GM21528 (cell line): ENCODE results near the gene TMEM247.
"Not testable (repeated sequence)": the region's sequence is repeated elsewhere in the genome, so short reads cannot be mapped to it uniquely, and the experiment has no call there.

Source experiments
- ATAC-seq: cut with Tn5 transposase; IDR thresholded peaks from one replicate; pipeline ENCODE4 v1.9.1; 2021; ENCODE audit warnings: mild to moderate bottlenecking, moderate library complexity; ENCODE audit not compliant: unreplicated experiment, low FRiP score

The TMEM247 gene

DNA sequence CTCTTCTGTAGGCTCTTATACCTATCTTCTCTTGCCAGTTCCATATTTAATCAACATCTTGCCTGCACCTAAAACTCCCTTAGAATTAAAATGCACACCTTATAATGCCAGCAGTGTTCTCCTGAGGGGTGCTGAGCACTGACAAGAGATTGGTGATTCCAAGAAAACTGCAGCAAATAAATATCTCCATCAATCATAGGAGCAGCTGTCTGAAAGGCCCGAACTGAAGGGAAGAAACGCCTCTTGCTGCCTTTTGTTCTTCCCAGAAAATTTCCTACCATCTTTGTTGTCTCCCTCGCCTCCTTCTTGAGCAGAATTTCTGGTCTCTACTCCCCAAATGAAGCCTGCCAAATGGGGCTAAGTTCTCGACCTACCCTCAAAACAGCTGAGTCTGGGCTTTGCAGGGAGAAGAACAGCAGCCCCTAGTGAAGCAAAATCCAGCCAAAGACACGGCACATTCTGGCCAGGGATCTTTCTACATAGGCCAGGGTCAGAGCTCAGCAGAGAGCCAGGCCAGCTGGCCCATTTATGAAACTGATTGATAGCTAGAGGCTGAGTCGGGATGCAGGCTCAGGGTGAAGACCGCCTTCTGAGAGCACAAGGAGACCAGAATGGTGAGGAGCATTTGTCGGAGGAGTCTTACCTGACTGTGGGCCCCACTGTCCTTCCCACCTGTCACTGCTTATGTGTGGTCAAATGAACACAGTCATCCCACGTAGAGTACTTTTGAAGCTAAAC, 20.4 kb upstream of the TMEM247 start:
- ATAC-seq = no peak

DNA sequence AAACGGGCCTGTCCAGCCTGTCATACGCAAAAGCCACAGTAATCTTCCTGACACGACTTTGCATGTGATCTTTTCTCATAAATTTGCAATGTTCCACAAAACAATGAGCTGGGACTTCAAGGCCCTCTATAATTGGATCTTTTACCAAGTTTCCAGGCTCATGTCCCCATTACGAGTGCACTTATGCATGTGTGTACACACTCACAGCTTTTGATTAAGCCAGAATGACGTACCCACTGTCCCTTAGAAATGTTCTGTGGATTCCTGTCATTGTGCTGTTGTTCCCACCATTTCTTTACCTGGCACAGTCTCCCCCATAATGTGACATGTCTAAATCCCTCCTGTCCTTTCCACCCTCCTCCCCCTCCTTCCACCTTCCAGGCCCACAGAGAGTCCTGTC, 19.7 kb upstream of the TMEM247 start:
- ATAC-seq = no peak

DNA sequence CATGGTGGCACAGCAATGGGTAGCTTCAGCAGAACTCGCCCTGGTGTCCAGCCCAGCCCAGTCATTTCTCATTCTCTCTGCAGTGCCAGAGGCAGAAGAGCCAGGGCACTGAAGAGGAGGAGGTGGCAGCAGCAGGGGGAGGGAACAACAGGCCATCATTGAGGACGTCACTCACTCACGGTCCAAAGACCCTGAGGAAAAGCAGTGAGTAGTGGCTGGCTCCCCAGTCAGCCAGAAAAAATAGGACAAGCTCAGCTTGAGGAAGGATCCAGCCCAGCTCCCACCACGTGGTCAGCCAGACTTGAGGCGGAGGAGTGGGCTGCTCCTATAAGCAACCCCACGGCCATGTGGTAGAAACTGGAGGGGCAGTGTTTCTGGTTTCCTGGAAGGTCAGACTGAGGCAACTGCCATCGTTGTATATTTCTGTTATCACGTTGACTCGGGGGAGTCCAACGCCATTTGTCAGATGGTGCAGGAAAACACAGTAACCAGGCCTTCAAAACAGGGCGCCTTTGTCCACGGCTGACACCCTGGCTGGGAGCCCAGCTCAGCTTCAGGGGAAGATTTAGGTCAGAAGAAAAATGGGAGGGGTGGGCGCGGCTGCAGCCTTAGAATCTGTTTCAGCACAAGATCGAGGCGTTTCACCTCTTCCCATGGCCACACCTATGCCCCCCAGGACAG, 19.0 kb upstream of the TMEM247 start:
- ATAC-seq = no peak

DNA sequence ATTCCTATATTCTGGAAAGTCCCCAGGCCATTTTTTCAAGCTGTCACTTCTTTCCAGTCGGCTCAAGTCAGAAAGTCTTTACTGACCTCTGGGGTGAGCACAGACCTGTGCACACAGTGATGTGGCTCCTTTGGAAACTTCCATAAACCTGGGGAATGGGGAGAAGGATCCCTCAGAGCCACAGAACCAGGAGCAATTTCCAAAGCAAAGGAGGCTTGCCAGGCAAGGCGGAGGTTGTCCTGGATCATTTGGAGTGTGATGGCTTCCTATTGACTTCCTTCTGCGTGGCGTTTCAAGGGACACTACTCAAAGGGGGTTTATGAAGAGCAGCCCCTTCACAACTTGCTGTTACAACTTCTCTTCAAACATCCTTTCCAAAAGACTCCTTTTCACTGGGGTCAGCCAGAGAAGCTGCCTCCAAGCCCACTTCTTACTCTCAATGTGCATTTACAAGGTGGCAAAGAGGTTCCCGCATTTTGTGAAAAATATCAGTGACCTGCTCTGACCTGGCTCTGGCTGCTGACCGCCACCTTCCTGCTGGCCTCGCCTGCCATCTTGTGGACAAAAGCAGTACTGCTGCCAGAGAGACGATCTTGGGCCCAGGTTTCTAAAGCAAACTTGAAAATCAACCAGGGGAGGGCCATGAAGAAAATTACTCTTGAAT, 18.2 kb upstream of the TMEM247 start:
- ATAC-seq = peak; percentile 66

DNA sequence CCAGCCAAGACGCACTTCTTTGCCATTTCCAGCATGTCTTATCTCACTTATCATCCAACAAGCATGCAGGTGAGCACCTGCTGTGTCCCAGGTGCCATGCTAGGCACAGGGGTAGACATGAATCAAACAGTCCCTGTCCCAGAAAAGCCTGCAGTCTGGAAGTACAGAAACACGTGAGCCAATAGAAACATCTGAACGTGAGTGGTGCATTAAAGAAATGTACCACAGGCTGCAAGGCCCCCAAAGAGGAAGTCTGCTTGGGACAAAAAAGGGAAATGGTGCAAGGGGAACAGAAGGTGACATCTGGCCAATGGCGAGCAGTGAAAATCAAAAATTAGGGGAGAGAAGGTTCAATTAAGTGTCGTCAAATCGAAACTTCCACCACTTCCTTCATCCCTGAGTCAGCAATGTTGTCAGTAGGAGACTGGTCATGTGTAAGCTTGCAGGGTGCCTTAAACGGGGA, 17.6 kb upstream of the TMEM247 start:
- ATAC-seq = peak; percentile 38

DNA sequence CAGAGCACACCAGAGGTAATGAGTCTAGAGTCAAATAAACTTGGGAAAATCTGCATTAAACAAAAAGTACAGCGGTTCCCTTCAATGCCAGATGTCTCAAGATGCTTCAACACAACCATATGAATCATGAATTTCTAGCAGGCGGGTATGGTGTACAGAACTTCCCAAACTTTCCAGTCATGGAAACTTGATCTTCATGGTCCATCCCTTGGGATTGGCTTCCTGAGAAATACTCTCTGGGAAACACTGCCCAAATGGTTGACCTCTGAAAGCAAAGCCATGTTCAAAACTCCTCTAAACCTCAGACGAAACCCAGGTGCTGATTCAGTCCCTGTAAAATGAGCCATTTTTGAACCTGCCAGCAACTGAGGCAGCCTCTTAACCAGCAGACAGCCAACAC, 16.4 kb upstream of the TMEM247 start:
- no peak for ATAC-seq

DNA sequence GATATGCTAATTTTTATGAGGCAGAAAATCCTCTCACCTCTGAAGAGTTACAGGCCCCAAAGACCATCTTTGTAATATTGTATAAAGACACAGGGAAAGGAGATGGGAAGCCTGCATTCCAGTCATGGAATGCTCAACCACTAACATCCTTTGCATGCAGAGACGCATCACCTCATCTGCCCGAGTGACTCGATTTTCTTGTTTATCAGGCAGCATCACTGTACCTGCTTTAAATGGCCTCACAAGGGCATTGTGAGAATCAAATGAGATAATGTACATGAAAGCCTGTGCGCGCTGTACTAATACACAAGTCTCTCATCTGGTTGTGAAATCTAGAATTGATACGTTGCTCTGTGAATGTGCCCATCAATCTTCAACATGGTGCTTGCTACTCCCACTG, 10.2 kb upstream of the TMEM247 start:
- no peak for ATAC-seq

DNA sequence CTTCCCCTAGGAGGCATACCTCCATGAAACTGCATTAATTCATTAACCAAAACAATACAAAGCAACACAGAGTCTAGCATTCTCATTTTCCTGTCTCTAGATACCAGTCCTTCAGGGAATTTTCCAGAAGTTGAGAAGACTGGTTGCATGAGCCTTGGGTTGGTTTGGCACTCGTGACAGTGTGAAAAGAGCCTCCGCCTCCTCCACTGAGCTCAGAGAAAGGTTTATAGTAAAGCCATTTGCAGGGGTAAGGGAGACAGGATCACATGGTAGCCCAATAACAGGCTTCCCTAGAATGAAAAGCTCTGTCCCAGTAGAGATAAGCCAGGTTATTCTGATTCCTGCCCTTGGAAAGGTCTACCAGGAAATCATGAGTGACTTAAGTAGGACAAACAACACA, 9.7 kb upstream of the TMEM247 start:
- ATAC-seq = no peak

DNA sequence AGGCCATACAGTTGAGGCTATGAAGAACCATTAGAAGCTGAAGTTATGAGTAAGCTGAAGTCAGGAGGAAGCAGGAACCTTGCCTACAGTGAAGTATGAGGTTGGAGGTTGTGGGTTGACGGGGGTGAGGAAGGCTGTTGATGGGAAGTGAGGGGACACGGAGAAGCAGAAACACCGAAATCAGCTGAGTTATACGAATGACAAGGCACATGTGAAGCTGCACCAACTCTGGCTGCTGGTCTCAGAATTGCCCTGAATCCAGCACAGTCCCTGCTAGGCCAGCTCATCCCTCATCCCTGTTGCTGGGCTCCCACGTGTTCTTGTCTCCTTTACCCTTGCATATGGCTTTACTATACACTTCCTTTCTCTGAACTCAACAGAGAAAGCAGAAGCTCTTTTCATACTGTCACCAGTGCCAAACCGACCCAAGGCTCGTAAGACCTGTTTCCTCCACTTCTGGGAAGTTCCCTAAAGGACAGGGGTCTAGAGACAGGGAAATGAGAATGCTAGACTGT, 9.2 kb upstream of the TMEM247 start:
- ATAC-seq = no peak

DNA sequence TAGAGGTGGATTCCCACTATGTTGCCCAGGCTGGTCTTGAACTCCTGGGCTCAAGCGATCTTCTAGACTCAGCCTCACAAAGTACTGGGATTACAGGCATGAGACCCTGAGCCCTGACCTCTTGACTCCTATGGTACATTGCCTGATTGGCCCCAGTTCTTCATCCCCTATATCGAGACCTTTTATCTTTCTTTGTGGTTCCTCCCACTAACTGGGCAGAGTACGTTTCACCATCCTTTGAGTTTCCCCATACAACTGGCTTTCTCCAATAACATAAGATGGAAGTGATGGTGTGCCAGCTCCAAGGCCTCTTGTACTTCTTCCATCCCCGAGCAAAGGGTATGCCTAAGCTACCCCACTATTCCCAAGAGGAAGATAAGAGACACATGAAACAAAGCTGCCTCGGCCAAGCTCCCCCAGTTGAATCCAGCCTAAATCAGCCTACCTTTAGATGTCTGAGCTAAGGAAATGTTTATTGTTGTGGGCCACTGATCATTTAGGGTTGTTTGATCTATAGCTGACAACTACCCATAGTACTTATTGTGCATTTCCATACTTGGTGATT, 8.3 kb upstream of the TMEM247 start:
- ATAC-seq = no peak

DNA sequence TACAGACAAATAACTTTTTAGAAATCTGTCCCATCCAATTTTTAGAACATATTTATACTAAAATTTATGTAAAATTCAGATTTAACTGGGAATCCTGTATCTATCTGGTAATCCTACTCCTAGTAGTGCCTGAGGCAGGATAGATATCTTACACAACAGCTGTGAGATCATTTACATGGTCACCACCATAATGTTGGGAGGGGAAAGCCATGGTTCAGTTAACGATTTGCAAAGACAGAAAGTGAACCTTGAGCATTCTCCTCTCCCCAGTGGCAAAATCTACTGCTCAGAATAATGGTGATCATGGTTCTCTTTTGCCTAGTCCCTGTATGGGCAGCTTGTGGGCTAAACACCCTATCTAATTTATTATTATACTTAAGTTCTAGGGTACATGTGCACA, 7.7 kb upstream of the TMEM247 start:
- ATAC-seq = no peak

DNA sequence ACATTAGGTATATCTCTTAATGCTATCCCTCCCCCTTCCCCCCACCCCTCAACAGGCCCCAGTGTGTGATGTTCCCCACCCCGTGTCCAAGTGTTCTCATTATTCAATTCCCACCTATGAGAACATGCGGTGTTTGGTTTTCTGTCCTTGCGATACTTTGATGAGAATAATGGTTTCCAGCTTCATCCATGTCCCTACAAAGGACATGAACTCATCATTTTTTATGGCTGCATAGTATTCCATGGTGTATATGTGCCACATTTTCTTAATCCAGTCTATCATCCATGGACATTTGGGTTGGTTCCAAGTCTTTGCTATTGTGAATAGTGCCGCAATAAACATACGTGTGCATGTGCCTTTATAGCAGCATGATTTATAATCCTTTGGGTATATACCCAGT, 7.2 kb upstream of the TMEM247 start:
- ATAC-seq = not testable (repeated sequence)

DNA sequence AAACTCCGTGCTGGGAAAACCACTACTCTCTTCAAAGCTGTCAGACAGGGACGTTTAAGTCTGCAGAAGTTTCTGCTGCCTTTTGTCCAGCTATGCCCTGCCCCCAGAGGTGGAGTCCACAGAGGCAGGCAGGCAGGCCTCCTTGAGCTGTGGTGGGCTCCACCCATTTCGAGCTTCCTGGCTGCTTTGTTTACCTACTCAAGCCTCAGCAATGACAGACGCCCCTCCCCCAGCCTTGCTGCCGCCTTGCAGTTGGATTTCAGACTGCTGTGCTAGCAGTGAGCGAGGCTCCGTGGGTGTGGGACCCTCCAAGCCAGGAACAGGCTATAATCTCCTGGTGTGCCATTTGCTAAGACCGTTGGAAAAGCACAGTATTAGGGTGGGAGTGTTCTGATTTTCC, 1.9 kb upstream of the TMEM247 start:
- not testable (repeated sequence) for ATAC-seq

DNA sequence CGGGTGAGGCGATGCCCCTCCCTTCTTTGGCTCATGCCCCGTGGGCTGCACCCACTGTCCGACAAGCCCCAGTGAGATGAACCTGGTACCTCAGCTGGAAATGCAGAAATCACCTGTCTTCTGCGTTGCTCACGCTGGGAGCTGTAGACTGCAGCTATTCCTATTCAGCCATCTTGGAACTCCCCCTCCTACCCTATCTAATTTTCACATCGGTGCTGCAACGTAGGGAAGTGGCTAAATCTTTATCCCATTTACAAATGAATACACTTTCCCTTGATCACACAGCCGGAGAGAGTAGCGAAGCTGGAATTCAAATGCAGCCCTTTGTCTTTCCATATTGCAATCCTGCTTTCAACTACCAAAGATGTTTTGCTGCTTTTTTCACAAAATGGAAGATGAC, 1.4 kb upstream of the TMEM247 start:
- no peak for ATAC-seq

DNA sequence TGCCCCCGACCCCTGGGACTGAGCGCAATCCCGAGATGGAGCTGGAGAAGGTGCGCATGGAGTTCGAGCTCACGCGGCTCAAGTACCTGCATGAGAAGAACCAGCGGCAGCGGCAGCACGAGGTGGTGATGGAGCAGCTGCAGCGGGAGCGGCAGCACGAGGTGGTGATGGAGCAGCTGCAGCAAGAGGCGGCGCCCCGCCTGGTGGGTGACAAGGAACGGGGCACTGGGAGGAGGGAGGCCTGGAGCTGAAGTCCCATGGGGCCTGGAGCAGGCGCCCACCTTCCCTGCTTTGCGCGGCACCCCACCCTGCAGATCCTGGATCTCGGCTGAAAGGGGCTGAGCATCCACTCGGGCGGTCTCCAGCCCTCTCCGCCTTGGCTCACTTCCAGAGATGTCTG, 1.2 kb downstream of the TMEM247 start:
- no peak for ATAC-seq

DNA sequence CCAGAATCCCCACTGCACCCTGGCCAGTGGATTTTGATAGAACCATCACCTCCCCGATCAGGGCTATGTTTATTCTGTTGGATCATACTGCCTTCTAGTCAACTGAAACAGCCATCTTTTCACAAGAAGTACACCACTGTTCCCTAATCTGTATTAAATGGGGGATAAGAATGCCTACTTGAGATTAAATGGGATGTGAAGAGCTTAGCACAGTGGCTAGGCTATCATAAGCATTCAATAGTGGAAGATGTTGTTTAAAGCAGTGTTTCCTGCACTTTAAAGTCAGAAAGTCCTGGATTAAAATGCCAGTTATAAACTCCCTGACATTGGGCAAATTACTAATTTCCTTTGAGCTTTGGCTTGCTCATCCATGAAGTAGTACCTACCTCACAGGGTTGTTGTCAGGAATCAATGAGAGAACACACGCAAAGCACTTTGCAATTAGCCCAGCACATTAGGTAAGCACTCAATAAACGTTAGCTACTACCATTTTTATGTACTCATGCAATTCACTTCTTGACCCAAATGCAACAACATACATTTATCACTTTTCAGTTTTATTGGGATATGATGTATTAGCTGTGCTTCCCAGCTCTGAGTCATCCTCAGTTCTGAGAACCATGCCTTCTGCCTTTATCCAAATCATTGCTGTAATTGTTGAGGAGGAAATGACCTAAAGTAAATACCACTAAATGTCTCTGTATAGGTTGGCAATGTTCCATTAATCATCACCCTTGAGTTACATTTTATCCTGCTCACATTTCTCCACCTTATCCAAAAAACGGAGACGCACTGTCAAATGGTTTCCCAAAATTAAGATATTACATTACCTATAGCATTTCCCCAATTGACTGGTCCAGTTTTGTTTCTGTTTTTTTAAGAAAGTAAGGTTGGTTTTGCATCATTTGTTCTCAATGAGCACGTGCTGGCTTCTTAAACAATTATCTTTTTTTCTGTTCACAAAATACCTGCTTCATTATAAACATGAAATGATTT, 2.1 kb downstream of the TMEM247 start:
- no peak for ATAC-seq

DNA sequence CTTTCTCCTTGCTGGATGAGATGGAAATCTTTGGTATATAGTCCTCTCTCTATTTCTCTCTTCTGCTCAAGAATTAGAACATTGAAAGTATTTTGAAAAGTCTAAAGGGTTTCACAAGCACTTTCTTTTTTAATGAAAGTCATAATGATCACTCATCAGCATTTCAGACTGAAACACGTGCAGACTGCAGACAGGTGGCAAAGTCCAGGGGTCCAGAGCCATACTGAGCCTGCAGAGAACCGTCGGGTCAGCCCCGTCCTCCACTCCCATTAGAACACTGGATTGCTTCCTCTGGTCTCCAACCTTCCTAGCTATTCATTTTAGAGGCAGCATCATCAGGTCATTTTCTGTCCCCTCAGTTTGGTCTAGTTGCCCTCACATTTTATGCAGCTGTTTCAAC, 3.1 kb downstream of the TMEM247 start:
- no peak for ATAC-seq

DNA sequence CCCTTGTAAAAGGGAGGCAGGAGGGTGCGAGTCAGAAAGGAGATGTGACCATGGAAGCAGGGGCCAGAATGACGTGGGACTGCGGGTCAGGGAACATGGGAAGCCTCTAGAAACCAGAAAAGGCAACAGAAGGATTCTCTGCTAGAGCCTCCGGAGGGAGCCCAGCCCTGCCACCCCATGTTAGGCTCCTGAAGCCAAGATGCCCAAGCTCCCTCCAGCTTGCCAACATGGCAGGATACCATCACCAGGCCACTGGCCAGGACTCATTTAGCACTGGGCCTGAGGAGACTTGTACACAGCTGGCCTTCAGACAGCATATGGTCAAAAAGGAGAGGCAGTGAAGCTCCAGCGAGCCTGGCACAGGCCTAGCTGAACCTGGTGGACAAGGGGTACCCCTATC, 5.6 kb downstream of the TMEM247 start:
- no peak for ATAC-seq

DNA sequence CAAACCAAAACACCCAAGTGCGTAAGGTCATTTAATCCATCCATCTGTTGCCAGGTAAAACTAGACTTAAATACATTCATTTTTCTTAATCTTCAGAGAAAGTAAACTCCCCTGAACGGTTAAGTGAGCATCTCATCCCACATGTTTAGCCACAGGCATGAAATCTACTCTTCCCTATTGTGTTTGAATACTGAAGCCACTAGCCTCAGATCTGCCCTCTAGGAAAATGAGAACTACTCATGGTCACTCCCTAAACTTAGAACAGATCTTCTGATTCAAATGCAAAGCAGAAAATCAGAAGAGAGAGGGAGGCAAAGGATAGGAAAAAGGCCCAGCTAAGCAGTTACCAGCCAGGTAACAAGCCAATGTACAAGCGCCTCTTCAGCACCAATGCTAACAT, 7.1 kb downstream of the TMEM247 start:
- ATAC-seq = no peak
